PC-3 (cell line): ENCODE data around the gene MANBA. TPM values are rescaled to one million over a fixed set of nuclear protein-coding genes. Genes with fewer than 3 reads are reported as not detected.

Source experiments
- ATAC-seq: fragments of 200-7000 bp; cut with Tn5 transposase; 2 replicates; pipeline ENCODE4 v1.9.1; 2020; ENCODE audit warnings: mild to moderate bottlenecking, moderate library complexity
- BruUV-seq: library from RNA; stranded (reverse); fragments of 400-500 nt; replicated peaks from 2 replicates; lab custom pipeline; 2021; lab: Mats Ljungman, UMichigan
- CTCF ChIA-PET: fragments of 300-600 bp; sonication (Branson Sonifier 250); formaldehyde crosslinking; loops from one replicate; lab custom pipeline; 2022; ENCODE audit warnings: antibody characterized with exemption; lab: Charles Lee
- POLR2A ChIA-PET: fragments of 300-600 bp; sonication (Branson Sonifier 250); formaldehyde crosslinking; loops from one replicate; lab custom pipeline; 2022; ENCODE audit warnings: antibody characterized with exemption; ENCODE audit not compliant: unreplicated experiment; lab: Charles Lee
- DNase-seq: peaks from one replicate; pipeline ENCODE4 v3.0.0-alpha.2; 2015
- H2AFZ ChIP-seq: fragments of 300-600 bp; sonication (generic); 2 replicates; pipeline ENCODE4 v1.6.0; 2016; ENCODE audit warnings: antibody characterized with exemption, low read length
- H3F3A ChIP-seq: fragments of 300-600 bp; sonication (generic); one replicate; pipeline ENCODE4 v1.6.0; 2017; ENCODE audit warnings: antibody characterized with exemption, low read length, control low read depth, mild to moderate bottlenecking; ENCODE audit not compliant: unreplicated experiment
- H3K27ac ChIP-seq: fragments of 300-600 bp; sonication (generic); 2 replicates; pipeline ENCODE4 v1.5.1; 2016; ENCODE audit warnings: mild to moderate bottlenecking, low read length
- H3K27me3 ChIP-seq: fragments of 300-600 bp; sonication (generic); 2 replicates; pipeline ENCODE4 v1.6.1; 2016; ENCODE audit warnings: low read length, mixed read lengths
- H3K36me3 ChIP-seq: fragments of 300-600 bp; sonication (generic); 2 replicates; pipeline ENCODE4 v1.6.1; 2016; ENCODE audit warnings: low read depth, mixed run types, low read length, mixed read lengths
- H3K4me1 ChIP-seq: fragments of 300-600 bp; sonication (generic); 2 replicates; pipeline ENCODE4 v1.5.1; 2016; ENCODE audit warnings: low read length; ENCODE audit not compliant: insufficient read depth
- H3K4me2 ChIP-seq: fragments of 300-600 bp; sonication (generic); 2 replicates; pipeline ENCODE4 v1.6.0; 2016; ENCODE audit warnings: low read length
- H3K4me3 ChIP-seq: fragments of 300-600 bp; sonication (generic); 2 replicates; pipeline ENCODE4 v1.5.1; 2016; ENCODE audit warnings: mild to moderate bottlenecking, low read length, mixed read lengths
- H3K79me2 ChIP-seq: fragments of 300-600 bp; sonication (generic); 2 replicates; pipeline ENCODE4 v1.6.1; 2017; ENCODE audit warnings: low read length, mixed read lengths
- H3K9ac ChIP-seq: fragments of 300-600 bp; sonication (generic); 2 replicates; pipeline ENCODE4 v1.6.0; 2016; ENCODE audit warnings: mild to moderate bottlenecking, low read length
- H3K9me2 ChIP-seq: fragments of 300-600 bp; sonication (generic); replicated peaks from 2 replicates; pipeline ENCODE4 v1.6.1; 2016; ENCODE audit warnings: mixed run types, low read length, mixed read lengths
- H3K9me3 ChIP-seq: fragments of 300-600 bp; sonication (generic); 2 replicates; pipeline ENCODE4 v1.6.1; 2016; ENCODE audit warnings: low read length, mixed read lengths
- H4K20me1 ChIP-seq: fragments of 300-600 bp; sonication (generic); 2 replicates; pipeline ENCODE4 v1.6.1; 2016; ENCODE audit warnings: low read length, mixed read lengths
- EZH2 ChIP-seq: fragments of 300-600 bp; sonication (generic); IDR thresholded peaks from one replicate; pipeline ENCODE4 v1.6.1; 2017; ENCODE audit warnings: antibody characterized with exemption, mild to moderate bottlenecking, low read length; ENCODE audit not compliant: unreplicated experiment
- EZH2phosphoT487 ChIP-seq: fragments of 300-600 bp; sonication (generic); IDR thresholded peaks from 2 replicates; pipeline ENCODE4 v1.6.1; 2018; ENCODE audit warnings: mild to moderate bottlenecking, antibody characterized with exemption, low read length, borderline replicate concordance
- intact Hi-C: fragments of 100-400 bp; cut with micrococcal nuclease; formaldehyde crosslinking; loops from 2 replicates; pipeline ENCODE4 v1.9.0; 2023
- total RNA-seq: library from RNA; depleted of rRNA; stranded (reverse); fragments of >200 nt; gene quantifications from 2 replicates; pipeline ENCODE4 v1.2.3, GENCODE V29; 2014
- TF ChIP-seq, protein P1 (sequence below): fragments of 300-600 bp; sonication (generic); conservative IDR thresholded peaks from 2 replicates; pipeline ENCODE4 v1.5.1; 2017; ENCODE audit warnings: antibody characterized with exemption, low read depth, mild to moderate bottlenecking, low read length

Gene MANBA
- total RNA-seq, 1 experiment from 2014 or later = 20.9 TPM

DNA sequence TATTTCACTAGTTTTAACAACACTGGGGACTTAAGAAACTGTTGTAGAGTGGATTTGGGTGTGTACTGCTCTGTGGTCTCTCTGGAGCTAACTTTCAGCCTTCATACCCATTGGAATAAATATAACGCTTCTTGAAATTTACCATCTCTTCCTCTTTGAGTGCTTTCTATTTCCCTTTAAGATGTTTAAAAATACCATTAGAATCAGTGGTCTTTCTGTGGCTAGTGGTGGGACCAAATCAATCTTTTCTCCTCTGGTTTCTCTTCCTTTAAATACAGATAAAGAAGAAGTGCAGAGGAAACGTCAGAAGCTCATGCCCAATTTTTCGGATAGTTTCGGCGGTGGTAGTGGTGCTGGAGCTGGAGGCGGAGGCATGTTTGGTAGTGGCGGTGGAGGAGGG, 167.6 kb downstream of the MANBA start:
- POLR2A ChIA-PET = no interaction called here

DNA sequence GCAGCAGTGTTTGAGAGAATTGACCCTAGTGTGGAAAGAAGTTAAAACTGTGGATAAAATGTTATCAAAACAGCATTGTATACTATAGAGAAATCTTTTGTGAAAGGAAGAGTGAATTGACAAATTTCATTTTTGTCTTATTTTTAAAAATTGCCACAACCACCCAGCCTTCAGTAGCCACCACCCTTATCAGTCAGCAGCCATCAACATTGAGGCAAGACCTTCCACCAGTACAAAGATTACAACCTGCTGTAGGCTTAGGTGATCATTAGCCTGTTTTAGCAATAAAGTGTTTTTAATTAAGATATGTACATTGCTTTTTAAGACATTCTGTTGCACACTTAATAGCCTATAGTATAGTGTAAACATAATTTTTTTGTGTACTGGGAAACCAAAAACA, 168.5 kb downstream of the MANBA start:
- Histone ChIP-seq H3K36me3 (peaks cover 41% of the 10 kb centered on the region), H3K9me3 (0 out of 2 replicates have a peak, but pooled peaks cover 5% of the 10 kb centered on the region), H2AFZ (no peak overlapping the region), H3K4me3 (no peak overlapping the region), H3K9me2 (no peaks in the 10 kb centered on the region), H3K9ac (no peak overlapping the region), H4K20me1 (no peaks in the 10 kb centered on the region), H3K4me1 (peaks cover 21% of the 10 kb centered on the region), H3F3A (no peaks in the 10 kb centered on the region), H3K4me2 (no peak overlapping the region), H3K27ac (no peak overlapping the region), H3K27me3 (no peaks in the 10 kb centered on the region), H3K79me2 (no peaks in the 10 kb centered on the region)
- ChIA-PET POLR2A (no interaction called here), CTCF (no interaction called here)
- no peak for DNase-seq
- BruUV-seq = no TSS peak
- no peak for TF ChIP-seq EZH2
- TF ChIP-seq, protein P1, sequence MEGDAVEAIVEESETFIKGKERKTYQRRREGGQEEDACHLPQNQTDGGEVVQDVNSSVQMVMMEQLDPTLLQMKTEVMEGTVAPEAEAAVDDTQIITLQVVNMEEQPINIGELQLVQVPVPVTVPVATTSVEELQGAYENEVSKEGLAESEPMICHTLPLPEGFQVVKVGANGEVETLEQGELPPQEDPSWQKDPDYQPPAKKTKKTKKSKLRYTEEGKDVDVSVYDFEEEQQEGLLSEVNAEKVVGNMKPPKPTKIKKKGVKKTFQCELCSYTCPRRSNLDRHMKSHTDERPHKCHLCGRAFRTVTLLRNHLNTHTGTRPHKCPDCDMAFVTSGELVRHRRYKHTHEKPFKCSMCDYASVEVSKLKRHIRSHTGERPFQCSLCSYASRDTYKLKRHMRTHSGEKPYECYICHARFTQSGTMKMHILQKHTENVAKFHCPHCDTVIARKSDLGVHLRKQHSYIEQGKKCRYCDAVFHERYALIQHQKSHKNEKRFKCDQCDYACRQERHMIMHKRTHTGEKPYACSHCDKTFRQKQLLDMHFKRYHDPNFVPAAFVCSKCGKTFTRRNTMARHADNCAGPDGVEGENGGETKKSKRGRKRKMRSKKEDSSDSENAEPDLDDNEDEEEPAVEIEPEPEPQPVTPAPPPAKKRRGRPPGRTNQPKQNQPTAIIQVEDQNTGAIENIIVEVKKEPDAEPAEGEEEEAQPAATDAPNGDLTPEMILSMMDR = no peak
- no peak for TF ChIP-seq EZH2phosphoT487
- no peak for ATAC-seq
- intact Hi-C loops = no loop called here

More for the DNA sequence above, 167.6 kb downstream of the MANBA start:
- no peaks in the 10 kb centered on the region for H4K20me1 ChIP-seq
- BruUV-seq = no TSS peak
- ATAC-seq = no peak
- peak overlapping the region; percentile 19; the same call in 1 of the 2 replicates for H3K4me2 ChIP-seq
- CTCF ChIA-PET = no interaction called here
- no peaks in the 10 kb centered on the region for H3K79me2 ChIP-seq
- intact Hi-C loops = no loop called here
- H3K9me2 ChIP-seq = no peaks in the 10 kb centered on the region
- peak overlapping the region; percentile 51 for H3K27ac ChIP-seq
- H3K36me3 ChIP-seq = peaks cover 49% of the 10 kb centered on the region
- peaks cover 30% of the 10 kb centered on the region for H3K4me1 ChIP-seq
- H3K4me3 ChIP-seq = no peak overlapping the region
- 0 out of 2 replicates have a peak, but pooled peaks cover 5% of the 10 kb centered on the region for H3K9me3 ChIP-seq
- H2AFZ ChIP-seq = no peak overlapping the region
- H3F3A ChIP-seq = no peaks in the 10 kb centered on the region
- H3K27me3 ChIP-seq = no peaks in the 10 kb centered on the region
- DNase-seq = no peak
- TF ChIP-seq, protein P1 = no peak
- TF ChIP-seq EZH2phosphoT487 = no peak
- TF ChIP-seq EZH2 = no peak
- 0 out of 2 replicates have a peak overlapping the region, but pooled peaks have one; percentile 12 for H3K9ac ChIP-seq

DNA sequence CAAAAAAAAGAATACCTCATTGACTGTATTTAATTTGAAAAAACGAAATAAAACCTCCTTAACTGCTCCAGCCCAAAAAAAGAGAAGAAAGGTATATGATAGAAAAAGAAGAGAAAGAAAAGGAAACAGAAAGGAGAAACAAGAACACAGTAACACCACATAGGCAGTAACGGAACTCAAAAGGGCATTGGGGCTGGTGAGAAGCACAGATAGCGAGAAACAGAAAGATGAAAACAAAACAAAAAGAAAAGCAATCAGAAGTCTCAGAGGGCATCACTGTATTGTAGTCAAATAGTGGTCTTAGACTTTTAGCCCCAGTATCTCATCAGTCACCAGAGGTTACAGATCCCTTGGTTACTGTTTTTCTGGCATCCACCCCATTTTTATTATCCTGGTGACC, 171.0 kb downstream of the MANBA start:
- intact Hi-C loops = no loop called here
- no peak for ATAC-seq
- Histone ChIP-seq H4K20me1 (no peaks in the 10 kb centered on the region), H3K79me2 (no peaks in the 10 kb centered on the region), H3K9me2 (no peaks in the 10 kb centered on the region), H3K4me3 (no peak overlapping the region), H3K27ac (no peak overlapping the region), H3F3A (no peaks in the 10 kb centered on the region), H3K9ac (no peak overlapping the region), H3K36me3 (peaks cover 28% of the 10 kb centered on the region), H2AFZ (no peak overlapping the region), H3K4me2 (no peak overlapping the region), H3K9me3 (0 out of 2 replicates have a peak, but pooled peaks cover 5% of the 10 kb centered on the region), H3K4me1 (peaks cover 20% of the 10 kb centered on the region), H3K27me3 (no peaks in the 10 kb centered on the region)
- CTCF ChIA-PET = no interaction called here
- TF ChIP-seq EZH2 (no peak), EZH2phosphoT487 (no peak)
- TF ChIP-seq, protein P1 = no peak
- POLR2A ChIA-PET = no interaction called here
- BruUV-seq = no TSS peak
- DNase-seq = no peak
